ENCODE data around the gene PER1. TPM values are rescaled to one million over a fixed set of nuclear protein-coding genes. Genes with fewer than 3 reads are reported as not detected.

PER1 gene
- total RNA-seq, 1 experiment from 2014 or later, result 36.5 TPM

GRCh38 chr17:8124350-8125153 lies 27.7 kb downstream of the PER1 start:
- Histone ChIP-seq H2BK15ac (ENCODE audit: low read depth, low read length) (no peak overlapping the region), H3K14ac (ENCODE audit: insufficient read depth, low read length) (no peak overlapping the region), H4K20me1 (ENCODE audit: control insufficient read depth, insufficient read depth, insufficient read length) (no peaks in the 10 kb centered on the region), H3K4me1 (ENCODE audit: insufficient read depth, low read length) (no peaks in the 10 kb centered on the region; the same call in 1 of the 2 replicates), H2AFZ (ENCODE audit: low read length) (no peak overlapping the region), H3K9ac (ENCODE audit: extremely low read depth, insufficient read length, low read length) (no peak overlapping the region), H3K79me2 (ENCODE audit: insufficient read depth, low read length) (no peaks in the 10 kb centered on the region), H3K4ac (ENCODE audit: low read depth, low read length) (no peak overlapping the region), H3K23ac (ENCODE audit: insufficient read length, low read depth, low read length) (no peak overlapping the region), H3T11ph (ENCODE audit: low read length) (no peak overlapping the region), H4K5ac (ENCODE audit: insufficient read length, low read depth, low read length) (no peak overlapping the region), H3K27me3 (ENCODE audit: insufficient read depth, low read length) (peaks cover 34% of the 10 kb centered on the region), H4K8ac (replicated peaks; ENCODE audit: insufficient read length, low read depth, low read length) (no peak overlapping the region), H2BK120ac (ENCODE audit: low read depth, low read length, poor library complexity, severe bottlenecking) (no peak overlapping the region), H2BK12ac (ENCODE audit: insufficient read length, low read depth, low read length) (no peak overlapping the region), H3K27ac (ENCODE audit: insufficient read length, low read depth, low read length) (no peak overlapping the region), H3K4me2 (ENCODE audit: insufficient read depth, insufficient read length, low read length) (peak overlapping the region; percentile 66), H3K23me2 (ENCODE audit: insufficient read length, low read depth, low read length, poor library complexity, severe bottlenecking) (peaks cover 46% of the 10 kb centered on the region), H2BK5ac (ENCODE audit: insufficient read length, low read length) (no peak overlapping the region), H2BK20ac (ENCODE audit: low read depth, low read length, poor library complexity, severe bottlenecking) (no peak overlapping the region), H4K91ac (ENCODE audit: insufficient read length, low read depth, low read length) (no peak overlapping the region), H3K56ac (ENCODE audit: insufficient read length, low read depth, low read length) (no peak overlapping the region), H3K18ac (ENCODE audit: insufficient read length, low read depth, low read length) (no peak overlapping the region), H3K79me1 (ENCODE audit: insufficient read depth, low read depth, low read length, poor library complexity, severe bottlenecking) (no peaks in the 10 kb centered on the region), H3K9me3 (ENCODE audit: control insufficient read depth, low read depth, low read length) (no peaks in the 10 kb centered on the region), H2AK5ac (ENCODE audit: insufficient read length, low read length) (no peak overlapping the region)
- Mint-ChIP-seq H3K9me3 (peaks cover 4 to 8% of the 10 kb centered on the region in 2 experiments; a peak in 4 of 5 replicates), H3K36me3 (ENCODE audit: insufficient read depth in 1 of 3, low read depth in 3 of 3) (no peaks in the 10 kb centered on the region; a peak in 2 of 7 replicates), H3K27me3 (ENCODE audit: low read depth) (peaks cover 87% of the 10 kb centered on the region), H3K27ac (no peak overlapping the region), H3K4me3 (peak overlapping the region; percentile 91 to 93), H3K4me1 (peaks cover 42 to 43% of the 10 kb centered on the region in 2 experiments)
- no peak for TF ChIP-seq CTCF (conservative IDR thresholded peaks at IDR 0.05)
- no CpG with 5 or more reads among the region's 24 CpGs for WGBS (ENCODE audit: extremely low coverage, insufficient read length, low lambda C conversion rate)
- DNase-seq, result no peak
